HG02588 (cell line): ENCODE results near the gene ABI3BP.
"Not testable (repeated sequence)": the region's sequence is repeated elsewhere in the genome, so short reads cannot be mapped to it uniquely, and the experiment has no call there.

Source experiments
- ATAC-seq: cut with Tn5 transposase; IDR thresholded peaks from one replicate; pipeline ENCODE4 v1.9.1; 2021; ENCODE audit warnings: mild to moderate bottlenecking, moderate library complexity; ENCODE audit not compliant: unreplicated experiment

ABI3BP gene

DNA sequence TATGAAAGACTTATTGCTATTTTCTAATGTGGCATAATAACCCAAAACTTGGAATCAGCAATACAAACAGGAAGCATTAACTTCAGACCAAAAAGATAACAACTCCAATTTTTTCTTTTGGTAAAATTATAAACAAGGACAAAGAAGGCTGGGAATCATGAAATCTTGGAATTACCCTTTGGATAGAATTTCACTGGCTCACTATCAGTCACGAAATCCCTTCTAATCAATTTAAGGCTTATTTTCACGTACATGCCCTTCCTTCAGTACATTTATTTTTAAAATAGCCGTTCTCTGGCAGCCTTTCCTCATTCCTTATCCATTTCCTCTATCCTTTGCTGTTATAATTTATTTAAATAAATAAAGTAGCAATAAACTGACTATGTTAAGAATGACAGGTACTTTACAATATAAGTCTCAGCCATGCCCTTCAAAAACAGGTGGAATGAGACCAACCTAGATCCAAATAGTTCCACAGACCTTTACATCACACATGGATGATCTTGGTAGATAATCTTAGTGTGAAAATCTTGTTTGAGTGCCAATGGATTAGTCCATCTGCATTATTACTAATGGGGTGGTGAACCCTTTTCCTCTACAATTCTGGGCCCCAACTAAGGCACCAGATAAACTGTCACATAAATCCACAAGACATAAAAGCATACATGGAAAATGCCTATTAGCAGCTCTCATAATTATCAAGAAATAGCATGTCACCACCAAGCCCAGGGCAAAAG is 38.9 kb downstream of the ABI3BP start:
- ATAC-seq, result no peak

- ATAC-seq, result no peak
Observed at GRCh38 chr3:100953103-100953502, 40.1 kb downstream of the ABI3BP start.

DNA sequence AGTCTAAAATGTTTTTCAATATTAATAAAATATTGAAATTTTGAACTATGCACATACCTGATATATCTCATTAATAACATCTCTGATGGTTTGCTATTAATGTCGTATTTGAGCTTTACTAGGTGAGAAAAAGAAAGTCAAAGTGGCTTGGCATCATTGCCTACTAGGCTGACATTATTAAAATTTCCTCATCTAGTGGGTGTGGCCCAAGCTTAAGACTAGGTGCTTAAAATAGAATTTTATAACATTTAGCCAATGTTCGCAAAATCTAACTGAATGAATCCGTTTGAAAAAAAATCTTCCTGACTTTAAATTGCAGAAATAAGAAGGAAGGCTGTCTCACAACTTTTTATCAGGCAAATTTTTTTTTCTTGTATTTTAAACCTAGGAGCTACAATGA is 46.1 kb downstream of the ABI3BP start:
- ATAC-seq, result no peak

DNA sequence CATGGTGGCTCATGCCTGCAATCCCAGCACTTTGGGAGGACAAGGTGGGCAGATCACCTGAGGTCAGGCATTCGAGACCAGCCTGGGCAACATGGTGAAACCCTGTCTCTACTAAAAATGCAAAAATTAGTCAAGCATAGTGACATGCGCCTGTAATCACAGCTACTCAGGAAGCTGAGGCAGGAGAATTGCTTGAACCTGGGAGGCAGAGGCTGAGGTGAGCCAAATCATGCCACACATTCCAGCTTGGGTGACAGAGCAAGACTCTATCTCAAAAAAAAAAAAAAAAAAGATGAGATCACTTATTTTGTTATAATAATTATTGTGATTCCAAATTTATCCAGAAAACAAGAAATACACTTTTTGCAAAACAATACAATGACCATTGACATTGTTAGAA is 47.1 kb downstream of the ABI3BP start:
- not testable (repeated sequence) for ATAC-seq

- ATAC-seq, result no peak
Observed at GRCh38 chr3:100941451-100941850, 51.8 kb downstream of the ABI3BP start.

DNA sequence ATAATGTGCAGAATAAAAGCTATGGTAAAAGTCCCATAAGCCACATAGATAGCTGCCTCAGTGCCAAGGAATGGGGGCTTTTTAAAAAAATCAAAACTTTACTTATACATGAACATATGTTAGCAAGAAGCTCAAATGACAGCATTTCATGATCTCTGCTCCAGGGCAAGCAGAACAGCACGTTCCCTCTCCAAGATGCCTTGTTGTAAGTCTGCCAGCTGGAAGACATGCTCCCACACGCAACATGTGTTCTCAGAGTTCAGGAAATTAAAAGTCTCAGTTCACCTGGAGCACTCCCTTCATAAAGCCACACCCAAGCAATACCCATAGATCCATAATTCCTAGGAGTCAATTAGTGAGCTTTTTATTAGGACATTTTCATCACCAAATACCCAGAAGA is 52.2 kb downstream of the ABI3BP start:
- no peak for ATAC-seq

GRCh38 chr3:100936931-100937330 is 56.3 kb downstream of the ABI3BP start:
- ATAC-seq, result no peak

DNA sequence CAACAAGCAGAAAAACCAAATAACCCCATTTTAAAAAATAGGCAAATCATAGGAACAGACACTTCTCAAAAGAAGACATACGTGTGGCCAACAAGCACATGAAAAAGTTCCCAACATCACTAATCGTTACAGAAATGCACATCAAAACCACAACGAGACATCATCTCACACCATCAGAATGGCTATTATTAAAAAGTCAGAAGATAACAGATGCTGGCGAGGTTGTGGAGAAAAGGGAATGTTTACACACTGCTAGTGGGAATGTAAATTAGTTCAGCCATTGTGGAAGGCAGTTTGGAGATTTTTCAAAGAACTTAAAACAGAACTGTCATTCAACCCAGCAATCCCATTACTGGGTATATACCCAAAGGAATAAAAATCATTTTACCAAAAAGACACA is 60.7 kb downstream of the ABI3BP start:
- ATAC-seq, result no peak

GRCh38 chr3:100928638-100929428 is 64.4 kb downstream of the ABI3BP start:
- no peak for ATAC-seq

DNA sequence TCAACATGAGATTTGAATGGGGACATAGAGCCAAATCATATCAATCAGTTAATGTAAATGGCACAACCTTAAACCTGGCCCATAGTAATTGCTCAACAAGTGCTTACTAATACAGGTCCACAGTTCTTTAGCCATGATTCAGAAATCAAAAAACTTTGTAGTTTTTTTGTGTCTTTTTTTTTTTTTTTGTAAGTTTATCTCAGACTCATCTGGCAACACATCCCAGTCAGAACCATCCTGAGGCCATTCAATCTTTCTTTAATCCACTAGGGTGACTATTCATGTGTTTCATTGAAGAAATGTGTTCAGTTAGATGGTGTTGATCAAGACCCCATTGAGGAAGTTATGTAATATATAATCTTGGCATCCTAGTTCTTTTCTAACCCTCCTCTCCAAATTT is 65.4 kb downstream of the ABI3BP start:
- no peak for ATAC-seq

DNA sequence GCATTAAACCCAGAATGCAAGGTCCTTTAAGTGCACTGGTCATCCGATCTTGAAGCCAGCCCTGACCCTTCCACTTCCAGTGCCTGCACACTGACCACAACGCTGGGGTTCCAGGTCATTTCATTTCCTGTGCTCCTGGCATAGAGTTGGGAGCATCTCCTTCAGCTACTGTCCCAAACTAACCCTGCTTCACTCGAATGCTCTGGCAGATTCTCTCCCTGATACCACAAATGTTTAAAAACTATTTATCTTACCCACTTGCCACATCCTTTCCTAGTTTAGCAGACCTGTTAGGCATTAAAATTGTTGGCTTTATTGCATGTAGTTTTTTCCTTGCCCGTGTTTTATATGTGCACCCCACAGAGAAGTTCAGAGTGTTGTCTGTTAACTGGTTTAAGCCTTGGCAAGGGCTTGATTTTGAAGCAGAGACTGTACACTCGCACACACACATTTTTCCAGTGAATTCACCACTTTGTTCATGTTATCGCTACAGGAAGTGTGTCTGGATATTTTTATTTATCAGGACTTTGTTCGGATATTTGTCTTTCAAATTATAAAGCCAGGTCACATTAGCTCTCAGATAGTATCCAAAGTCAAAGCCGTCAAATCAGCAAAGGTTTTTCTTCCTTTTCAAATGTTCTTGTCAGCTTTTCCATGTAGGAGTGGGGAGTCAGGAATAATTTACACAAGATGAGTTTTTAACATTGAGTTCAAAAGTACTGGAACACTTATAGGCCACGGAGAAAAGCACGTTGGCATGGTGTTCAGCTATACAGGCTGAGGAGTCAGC is 77.3 kb downstream of the ABI3BP start:
- no peak for ATAC-seq

GRCh38 chr3:100913870-100914648 is 79.2 kb downstream of the ABI3BP start:
- no peak for ATAC-seq

- no peak for ATAC-seq
Observed at GRCh38 chr3:100912976-100913545, 80.2 kb downstream of the ABI3BP start.

GRCh38 chr3:100912571-100912970 is 80.7 kb downstream of the ABI3BP start:
- ATAC-seq, result no peak

DNA sequence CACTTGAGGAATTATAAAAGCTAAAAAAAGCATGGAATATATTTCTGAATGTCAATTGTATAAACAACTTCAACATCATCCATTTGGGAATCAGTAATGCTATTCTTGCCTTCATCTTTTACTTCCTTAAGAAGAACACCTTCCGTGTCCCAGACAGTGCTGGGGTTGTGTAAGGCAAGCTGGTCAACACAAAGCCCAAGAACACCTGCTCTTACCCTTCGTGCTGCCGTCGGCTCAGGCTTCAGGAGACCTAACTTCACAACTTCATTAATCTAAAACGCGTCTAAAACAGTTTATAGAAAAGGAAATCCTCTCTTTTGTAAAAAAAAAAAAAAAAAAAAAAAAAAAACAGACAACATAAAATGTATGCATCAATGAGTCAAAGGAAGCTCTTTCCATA is 81.3 kb downstream of the ABI3BP start:
- no peak for ATAC-seq

- no peak for ATAC-seq
Observed at GRCh38 chr3:100910986-100911385, 82.2 kb downstream of the ABI3BP start.

DNA sequence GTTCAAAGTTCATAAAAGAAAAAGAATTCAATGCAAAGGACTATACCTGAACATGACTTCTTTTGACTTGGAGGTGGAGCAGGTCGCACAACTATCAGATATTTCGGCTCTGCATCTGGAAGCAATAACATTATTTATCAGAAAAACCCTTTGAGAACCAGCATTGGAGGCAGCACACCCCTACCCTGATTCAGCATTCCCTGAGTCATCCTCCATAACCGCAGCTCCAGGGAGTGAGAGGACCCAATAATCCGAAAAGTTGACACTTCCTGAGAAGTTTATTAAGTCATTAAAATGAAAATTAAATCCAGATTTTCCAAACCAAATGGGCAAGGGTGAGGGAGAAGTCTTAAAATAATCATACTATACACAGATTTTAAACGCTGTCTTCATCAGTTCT is 90.6 kb downstream of the ABI3BP start:
- ATAC-seq, result no peak

DNA sequence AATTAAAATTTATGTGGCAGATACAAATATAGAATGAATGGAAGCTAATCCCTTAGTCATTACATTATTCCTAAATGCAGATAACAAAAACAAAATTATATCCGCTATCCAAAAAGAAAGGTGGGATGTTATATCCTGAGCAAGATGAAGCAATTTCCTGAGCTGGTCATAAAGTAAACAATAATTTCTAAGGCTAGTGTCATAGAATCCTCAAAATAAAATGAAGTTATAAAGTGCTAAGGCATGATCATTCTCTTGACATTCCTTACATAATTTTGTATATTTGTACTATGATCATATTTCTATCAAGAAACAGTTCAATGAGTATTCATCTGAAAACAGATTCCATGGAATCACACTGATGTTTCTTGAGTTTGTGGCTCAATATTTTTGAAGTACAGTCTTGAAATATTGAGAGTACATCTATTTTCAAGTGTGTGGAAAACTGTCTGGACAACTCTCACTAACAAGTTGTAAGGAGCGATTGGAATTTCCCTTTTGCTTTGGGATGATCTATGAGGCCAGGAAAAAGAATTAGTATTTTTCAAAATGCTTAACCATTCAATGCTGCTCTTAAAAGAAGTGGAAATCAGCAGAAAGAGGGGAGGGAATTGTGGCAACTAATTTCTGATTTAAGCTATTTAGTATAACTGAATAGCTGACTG is 92.4 kb downstream of the ABI3BP start:
- ATAC-seq, result no peak

GRCh38 chr3:100899440-100900091 is 93.7 kb downstream of the ABI3BP start:
- peak; percentile 68 for ATAC-seq
